Stimulated activated CD8-positive, alpha-beta memory T cell treated with anti-CD3 and anti-CD28 coated beads, Interleukin-12 subunit alpha, Interleukin-12 subunit beta, amount 100 ng/mL, for 1 hour (primary cell): Measurements from ENCODE around the gene CES4A.
"Not testable (repeated sequence)": the region's sequence is repeated elsewhere in the genome, so short reads cannot be mapped to it uniquely, and the experiment has no call there.

Experiments used
- DNase-seq: peaks from one replicate; pipeline ENCODE4 v3.0.0-alpha.2; 2020; ENCODE audit warnings: low read depth

CES4A gene

DNA sequence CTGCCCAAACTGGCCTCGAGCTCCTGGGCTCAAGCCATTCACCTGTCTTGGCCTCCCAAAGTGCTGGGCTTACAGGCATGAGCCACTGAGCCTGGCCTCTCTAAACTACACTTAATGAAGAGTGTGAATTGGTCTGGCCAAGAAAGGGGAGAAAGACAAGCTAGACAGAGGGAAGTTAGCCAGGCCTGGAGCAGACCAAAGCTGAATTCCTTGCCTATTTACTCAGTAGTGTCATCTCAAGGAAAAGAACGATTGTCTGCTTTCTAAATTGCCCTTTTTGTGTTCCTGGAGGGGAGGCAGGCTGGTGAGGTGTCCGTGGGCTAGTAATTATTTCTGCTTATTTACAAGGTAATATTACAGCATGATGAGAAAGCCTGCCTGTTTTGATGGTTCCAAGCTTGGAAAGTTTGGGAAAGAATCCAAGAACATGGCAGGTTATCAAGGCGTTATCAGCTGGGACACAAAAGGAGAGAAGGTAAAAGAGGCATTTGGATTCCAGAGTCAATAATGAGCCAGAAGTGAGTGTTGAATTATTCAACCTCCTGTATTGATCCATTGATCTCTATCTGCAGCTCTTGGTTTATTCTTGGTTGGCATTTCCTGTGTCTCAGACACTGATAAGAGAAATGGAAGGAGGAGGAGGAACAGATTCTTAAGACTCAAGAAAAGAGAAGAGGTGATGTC, 34.3 kb downstream of the CES4A start:
- DNase-seq, result no peak

DNA sequence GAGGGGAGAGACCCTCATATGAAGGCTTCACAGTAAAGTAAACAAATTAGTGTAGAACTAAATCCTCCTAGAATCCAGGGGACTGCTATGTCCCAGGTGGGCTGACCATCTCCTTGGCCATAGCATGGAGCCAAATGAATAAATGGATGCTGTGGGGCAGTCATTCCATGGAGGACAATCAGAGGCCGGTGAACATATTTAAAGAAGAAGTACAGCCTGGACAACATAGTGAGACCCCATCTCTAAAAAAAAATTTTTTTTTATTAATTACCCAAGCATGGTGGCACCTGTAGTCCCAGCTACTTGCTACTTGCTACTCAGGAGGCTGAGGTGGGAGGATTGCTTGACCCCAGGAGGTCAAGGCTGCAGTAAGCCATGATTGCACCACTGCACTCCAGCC, 35.3 kb downstream of the CES4A start:
- no peak for DNase-seq

DNA sequence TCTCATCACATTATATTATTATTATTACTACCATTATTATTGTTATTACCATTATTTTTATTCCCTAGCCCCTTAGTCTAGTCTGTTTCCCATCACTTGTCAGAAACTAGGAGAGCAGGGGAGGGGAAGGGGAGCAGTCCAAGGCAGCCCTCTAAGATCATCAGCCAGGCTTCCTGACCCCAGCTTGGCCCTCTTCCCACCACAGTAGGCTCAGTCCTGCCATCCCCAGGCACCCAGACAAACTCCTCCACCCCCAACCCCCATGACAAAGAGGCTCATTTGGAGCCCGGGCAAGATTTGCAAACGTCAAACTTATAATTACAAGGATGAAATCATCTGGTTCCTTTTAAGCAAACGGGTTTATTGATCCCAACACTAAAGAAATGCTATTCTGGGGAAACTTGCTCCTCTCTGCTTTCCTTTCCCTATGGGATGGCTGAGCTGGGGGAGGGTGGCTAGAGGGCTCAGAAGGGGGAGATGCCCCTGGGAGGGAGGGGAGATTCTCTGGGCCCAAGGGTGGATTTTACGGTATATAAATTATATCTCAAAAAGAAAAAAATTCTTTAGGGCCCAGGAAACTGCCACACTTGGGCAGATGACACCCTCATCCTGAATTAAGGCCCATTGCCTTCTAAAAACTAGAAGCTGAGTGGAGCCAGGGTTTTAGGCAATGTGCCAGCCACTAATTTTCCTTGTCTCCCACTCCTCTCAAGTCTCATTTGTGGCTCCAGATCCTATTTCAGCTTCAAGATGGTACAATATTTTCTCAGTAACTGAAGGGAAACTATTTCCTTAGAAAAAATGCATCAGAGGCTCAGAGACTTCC, 36.2 kb downstream of the CES4A start:
- DNase-seq, result no peak

DNA sequence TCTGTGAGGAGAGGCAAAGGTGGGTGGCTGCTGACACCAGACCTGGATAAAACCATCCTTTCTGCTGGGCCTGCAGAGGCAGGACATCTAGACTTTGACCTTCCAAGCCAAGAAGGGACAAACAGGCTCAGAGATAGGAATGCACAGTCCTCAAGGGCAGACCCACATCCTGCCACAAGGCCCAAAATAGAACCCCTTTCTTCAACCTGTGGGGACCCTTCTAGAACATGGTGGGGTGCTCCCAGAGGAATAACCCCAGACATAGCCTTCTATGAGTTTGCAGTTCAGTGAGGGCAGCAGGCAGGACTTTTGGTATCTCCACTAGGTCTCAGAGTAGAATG, 36.8 kb downstream of the CES4A start:
- no peak for DNase-seq

DNA sequence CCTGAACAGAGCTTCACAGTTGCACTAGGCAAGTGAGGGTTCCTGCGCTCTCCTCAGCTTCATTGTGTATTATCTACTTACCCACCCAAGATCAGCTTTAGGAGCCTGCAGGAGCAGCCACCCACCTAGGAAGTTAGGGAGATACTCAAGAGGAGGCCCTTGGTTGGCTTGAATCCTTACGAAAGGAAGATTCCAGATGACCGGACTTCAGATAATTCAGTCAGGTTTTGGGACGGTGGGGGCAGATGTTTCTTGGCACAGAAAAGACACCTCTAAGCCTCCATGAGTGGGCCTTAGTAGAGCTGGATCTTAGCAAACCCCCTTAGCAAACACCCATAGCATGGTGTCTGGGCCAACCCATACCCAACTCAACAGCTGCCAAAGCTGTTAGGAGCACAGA, 38.2 kb downstream of the CES4A start:
- no peak for DNase-seq

DNA sequence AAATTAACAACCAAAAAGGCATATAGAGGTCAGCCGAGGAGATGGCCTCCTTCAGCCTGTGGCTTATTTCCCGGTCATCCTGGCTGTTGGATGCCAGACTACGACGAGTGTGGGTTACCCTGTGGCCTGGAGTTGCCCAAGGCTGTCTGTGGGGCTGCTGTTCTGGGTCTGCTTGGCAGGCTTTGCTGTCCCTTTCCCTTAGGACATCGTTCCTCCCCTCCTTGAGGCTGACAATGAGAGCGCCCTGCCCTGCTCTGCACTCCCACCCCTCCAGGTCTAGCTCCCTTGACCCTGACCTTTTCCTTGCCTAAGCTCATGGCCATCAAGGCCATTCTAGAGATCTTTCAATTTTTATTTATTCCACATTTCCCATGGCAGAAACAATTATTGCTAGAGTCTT, 38.7 kb downstream of the CES4A start:
- DNase-seq, result no peak

DNA sequence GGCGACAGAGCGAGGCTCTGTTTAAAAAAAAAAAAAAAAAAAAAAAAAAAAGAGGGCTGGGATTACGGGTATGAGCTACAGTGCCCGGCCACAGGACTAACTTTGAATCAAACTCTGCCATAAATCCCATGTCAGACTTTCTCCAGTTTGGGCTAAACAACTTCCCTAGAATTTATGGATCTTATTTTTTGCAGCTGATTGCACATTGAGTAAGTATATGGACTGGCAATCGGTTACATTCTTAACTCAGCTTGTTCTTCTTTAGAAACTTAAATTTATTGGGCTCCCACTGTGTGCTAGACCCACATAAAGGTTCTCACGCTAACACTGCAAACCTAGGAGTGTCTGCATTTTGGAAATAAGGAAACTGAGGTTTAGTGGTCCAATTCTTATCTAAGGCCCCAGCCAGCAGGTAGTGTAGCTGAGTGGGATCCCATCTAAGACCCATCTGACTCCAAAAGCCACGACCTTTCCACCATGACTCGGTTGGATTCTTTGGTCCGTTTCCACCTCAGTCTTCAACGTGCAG, 39.8 kb downstream of the CES4A start:
- no peak for DNase-seq

DNA sequence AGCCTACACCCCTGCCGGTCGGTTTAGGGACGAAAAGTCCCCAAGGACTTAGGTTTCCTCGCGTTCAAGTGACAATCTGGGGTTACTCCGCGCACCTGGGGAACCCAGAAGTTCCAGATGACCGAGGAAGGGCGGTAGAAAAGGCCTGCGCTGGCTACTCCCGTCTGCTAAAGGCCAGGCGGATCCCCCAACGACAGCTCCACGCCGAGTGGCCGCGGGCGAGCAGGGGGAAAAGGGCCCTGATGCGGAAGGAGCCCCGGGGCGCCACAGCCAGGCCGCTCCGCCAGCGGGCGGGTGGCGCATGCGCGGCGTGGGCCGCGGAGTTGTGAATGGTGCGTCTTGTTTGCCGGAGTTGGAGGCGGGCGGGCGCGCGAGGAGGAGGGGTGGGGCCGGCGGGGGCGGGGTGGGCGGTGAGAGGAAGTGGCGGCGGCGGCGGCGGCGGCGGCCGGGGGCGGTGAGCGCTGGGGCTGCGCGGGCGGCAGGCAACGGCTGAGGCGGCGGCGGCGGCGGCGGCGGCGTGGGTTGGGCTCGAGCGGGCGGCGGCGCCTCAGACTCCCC, 40.4 kb downstream of the CES4A start, which contains the start of gene CBFB:
Gene CBFB, plus strand, starts transcription at position 454 of the 558 bp plus-strand sequence. CDS start 259 bp downstream, outside the sequence.
- DNase-seq, result peak; percentile 90

DNA sequence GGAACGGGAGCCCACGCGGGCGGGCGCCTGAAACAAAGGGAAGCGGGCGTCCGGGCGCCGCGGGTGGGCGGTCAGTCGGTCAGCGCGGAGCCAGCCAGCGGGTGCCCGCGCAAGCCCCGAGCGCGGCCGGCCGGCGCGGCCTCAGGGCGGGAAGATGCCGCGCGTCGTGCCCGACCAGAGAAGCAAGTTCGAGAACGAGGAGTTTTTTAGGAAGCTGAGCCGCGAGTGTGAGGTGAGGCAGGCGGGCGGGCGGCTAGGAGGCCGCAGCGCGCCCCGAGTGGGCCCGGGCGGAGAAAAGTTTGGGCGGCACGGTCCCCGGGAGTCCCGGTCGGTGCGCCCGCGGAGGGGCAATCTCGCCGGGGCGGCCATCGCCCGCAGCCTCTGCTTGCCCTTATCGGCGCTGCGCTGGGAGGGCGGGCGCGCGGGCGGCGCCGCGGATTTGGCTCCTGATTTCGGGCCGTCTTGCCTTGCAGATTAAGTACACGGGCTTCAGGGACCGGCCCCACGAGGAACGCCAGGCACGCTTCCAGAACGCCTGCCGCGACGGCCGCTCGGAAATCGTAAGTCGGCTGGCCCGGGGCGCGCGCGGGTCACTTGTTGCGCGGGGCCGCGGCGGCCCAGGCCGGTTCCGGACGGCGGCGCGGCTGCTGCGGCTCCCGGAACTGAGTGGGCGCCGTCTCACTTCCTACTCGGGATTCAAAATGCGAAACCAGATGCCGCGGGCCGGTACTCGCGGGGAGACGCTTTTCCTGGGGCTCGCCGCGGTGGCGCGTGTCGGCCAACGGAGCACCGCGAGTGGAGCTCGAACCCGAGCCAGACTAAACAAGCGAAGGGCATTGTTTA, 41.1 kb downstream of the CES4A start:
- DNase-seq, result peak; percentile 20

DNA sequence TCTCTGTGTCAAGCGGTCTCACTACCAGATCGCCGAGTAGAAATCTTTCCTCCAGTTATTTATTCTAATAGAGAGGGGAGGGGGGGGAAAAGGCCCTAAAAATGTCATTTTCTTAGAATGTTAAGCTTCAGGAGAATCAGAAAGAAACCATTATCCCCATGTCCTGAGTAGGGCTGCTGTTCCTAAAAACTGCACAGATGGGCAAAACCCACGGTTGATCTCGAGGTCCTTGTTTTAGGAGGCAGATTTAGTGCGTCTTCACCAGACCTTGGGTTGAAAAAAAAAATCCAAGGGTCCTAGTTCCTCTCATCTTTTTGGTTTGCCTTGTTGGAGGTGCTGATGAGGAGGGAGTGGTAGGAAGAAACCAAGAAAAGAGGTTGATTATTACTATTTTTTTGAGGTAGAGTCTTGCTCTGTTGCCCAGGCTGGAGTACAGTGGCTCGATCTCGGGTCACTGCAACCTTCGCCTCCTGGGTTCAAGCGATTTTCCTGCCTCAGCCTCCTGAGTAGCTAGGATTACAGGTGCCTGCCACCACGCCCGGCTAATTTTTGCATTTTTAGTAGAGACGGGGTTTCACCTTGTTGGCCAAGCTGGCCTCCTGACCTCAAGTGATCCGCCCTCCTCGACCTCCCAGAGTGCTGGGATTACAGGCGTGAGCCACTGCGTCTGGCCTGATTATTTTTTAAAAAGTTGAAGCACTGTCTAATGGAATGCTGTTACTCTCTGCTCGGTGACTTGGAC, 42.0 kb downstream of the CES4A start:
- DNase-seq, result no peak

DNA sequence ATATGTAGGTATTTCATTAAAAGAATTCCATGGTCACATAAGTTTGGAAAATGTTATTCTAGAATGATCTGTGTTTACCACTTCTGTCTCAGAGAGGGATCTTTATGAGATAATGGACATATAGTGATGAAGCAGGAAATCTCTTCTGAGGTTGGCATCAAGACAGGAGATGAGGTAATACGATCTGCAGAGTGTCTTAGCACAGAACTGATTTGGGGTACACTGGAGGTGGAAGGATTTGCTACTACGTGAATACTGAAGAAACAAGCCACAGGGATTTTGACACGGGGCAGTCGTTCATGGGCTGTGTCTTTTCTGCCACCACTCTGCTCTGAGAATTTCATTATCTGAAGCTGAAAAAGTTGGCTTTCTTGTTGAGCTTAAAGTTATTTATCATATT, 46.1 kb downstream of the CES4A start:
- no peak for DNase-seq

DNA sequence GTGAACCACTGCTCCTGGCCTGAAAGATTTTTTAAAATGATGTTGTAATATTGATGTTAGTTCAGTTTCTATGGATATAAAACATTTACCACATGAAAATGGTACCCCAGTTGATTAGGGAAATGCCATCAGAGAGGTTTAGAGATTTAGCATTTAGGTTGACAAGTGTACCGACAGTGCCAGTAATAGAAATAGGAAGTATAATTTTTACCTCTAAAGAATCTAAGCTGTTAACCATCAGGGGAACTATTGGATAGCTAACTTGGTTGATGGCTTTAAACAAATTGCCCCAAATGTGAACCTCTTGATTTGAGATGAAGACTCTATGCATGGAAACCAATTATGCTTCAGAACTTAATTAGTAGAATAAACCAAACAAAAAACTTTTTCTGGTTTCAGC, 47.0 kb downstream of the CES4A start:
- DNase-seq, result no peak

DNA sequence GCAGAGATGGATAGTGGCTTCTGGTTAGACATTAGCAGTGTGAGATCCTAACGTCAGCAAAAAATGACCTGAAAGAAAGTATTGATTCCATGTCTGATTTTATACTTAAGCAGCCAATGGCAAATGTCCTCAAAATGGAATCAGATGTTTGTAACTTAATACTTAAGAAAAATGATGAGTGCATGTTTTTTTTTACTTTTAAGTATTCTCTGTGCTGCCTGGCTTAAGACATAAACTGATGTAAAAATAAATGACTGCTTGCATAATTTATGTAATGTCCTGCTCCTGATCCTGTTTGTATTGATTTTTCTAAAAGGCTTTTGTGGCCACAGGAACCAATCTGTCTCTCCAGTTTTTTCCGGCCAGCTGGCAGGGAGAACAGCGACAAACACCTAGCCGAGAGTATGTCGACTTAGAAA, 47.9 kb downstream of the CES4A start:
- no peak for DNase-seq

DNA sequence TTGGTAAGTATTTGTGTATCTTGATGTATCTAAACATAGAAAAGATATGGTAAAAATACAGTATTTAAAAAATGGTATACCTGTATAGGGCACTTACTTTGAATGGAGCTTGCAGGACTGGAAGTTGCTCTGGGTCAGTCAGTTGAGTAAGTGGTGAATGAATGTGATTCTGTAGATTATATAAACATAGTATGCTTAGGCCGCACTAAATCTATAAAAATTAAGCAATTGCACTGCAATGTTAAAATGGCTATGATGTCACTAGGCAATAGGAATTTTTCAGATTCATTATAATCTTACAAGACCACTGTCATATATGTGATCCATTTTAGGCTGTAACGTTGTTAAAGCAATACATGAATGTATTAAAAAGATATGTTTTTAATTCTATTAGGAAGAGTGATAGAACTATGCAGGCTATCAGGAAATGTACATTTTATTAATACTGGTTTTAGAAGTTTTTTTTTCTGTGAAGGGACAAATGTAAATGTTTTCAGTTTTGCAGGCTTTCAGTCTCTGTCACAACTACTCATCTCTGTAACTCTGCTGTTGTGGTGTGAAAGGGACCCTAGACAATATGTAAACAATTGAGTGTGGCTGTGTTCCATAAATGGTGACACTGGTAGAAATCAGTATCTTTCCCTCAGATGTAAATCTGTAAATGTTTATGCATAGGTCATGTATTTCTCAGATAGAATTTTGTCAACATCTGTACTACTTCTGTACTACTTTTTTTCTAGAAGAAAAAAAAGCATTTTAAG, 51.1 kb downstream of the CES4A start:
- no peak for DNase-seq

DNA sequence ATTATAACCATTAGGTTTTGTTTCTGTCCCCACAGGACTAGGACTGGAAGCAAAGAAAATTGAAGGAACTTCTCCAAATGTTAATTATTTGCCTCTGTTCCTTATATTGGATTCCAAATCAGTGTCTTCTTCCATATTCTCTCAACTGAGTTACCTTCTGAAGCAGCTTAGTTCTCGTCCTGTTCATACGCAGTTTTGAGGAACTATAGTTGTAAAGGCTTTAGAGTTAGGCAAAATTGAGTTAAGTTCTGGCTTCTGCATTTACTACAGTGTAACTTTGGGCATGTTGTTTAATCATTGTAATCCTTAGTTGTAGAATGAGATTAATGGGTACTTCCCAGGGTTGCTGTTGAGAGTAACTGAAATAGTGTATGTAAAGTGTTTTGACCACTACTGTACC, 51.8 kb downstream of the CES4A start:
- DNase-seq, result no peak

DNA sequence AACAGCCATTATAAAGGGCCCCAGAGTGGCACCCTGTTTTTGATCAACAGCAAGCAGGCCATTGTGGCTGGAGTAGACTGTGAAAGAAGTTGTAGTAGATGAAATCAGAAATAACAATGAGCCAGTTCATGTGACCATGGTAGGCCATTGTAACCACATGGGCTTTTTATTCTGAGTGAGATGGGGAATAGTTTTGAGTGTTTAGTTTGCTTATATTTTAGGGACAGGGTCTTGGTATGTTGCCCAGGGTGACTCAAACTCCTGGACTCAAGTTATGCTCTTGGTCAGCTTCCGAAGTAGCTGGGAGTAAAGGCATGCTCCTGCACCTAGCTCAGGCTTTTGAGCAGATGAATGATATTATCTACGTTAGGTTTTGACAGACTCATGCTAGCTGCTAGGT, 52.5 kb downstream of the CES4A start:
- DNase-seq, result no peak

DNA sequence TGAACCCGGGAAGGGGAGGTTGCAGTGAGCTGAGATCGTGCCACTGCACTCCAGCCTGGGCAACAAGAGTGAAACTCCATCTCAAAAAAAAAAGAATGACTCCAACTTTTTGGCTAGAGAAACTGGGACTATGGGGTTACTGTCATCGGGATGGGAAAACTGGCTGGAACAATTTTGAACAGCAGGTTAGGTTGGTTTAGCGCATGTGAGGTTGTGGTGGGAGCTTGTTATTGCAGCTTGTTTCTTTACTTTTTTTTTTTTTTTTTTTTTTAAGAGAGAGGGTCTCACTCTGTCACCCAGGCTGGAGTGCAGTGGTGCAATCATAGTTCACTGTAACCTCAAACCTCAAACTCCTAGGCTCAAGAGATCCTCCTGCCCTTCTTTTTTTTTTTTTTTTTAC, 53.1 kb downstream of the CES4A start:
- DNase-seq, result not testable (repeated sequence)

DNA sequence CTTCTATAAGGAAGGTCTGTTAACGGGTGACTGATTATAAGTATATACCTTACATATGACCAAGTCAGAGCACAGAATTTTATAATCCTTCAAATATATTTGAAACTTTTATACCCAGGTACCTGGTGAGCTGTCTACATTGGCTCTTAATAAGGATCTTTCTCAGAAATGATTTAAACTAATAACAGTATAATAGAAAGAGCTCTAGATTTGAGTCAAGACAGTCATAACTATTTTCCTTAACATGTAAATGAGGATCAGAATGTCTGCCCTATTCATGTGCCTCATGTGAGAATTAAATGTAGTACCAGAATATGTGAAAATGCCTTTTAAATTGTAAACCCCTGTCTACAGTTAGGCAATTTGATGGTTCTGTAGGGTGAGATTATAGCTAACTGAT, 55.0 kb downstream of the CES4A start:
- DNase-seq, result no peak

DNA sequence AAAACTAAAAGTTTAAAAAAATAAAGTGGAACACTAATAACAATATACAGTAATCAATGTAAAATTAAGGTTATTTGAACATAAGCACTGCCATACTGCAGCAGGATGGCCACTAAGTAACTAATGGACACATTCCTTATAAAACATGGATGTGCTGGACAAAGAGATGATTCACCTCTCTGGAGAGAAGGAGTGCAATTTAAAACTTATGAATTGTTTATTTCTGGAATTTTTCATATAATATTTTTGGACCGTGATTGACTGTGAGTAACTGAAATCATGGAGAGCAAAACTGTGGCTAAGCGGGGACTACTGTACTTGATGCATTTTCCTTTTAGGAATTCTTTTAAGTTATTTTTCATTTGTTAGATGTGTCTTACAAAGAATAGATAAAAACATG, 62.4 kb downstream of the CES4A start:
- DNase-seq, result no peak

DNA sequence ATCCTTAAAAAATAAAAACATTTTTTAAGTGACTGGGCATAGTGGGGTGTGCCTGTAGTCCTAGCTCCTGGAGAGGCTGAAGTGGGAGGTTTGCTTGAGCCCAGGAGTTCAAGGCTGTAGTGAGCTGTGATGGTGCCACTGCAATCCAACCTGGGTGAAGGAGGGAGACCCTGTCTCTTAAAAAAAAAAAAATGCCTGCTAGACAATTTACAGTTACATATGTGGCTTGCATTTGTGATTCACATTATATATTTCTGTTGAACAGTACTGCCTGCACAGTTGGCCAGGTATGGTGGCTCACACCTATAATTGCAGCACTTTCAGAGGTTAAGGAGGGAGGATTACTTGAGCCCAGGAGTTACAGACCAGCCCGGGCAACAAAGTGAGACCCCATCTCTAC, 64.0 kb downstream of the CES4A start:
- no peak for DNase-seq
